Erythroblast (primary cell): Measurements from ENCODE around the gene DLX3.

Source experiments
- GATA1 ChIP-seq: IDR thresholded peaks from 2 replicates; pipeline ENCODE4 v1.6.1; 2011; ENCODE audit warnings: low read depth, mild to moderate bottlenecking, control low read depth, low read length, moderate library complexity
- POLR2A ChIP-seq: IDR thresholded peaks from 2 replicates; pipeline ENCODE4 v1.6.1; 2011; ENCODE audit warnings: mild to moderate bottlenecking, low read length

DNA sequence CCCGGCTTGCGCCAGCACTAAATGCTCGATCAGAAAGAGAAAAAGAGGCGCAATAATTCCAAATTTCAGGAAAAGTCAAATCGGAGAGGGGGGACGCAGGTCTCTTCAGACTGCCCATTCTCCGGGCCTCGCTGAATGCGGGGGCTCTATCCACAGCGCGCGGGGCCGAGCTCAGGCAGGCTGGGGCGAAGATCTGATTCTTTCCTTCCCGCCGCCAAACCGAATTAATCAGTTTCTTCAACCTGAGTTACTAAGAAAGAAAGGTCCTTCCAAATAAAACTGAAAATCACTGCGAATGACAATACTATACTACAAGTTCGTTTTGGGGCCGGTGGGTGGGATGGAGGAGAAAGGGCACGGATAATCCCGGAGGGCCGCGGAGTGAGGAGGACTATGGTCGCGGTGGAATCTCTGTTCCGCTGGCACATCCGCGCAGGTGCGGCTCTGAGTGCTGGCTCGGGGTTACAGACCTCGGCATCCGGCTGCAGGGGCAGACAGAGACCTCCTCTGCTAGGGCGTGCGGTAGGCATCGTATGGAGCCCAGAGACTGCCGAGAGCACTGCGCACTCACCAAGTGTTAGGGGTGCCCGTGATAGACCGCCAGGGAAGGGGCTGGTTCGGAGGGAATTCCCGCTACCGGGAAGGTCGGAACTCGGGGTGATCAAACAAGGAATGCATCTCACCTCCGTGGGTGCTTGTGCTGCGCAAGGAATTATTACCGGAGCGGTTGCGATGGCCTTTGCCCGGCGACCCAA is 30.1 kb downstream of the DLX3 start:
- TF ChIP-seq POLR2A (no peak), GATA1 (no peak)
